ENCODE results near the gene SAMD11. TPM values are rescaled to one million over a fixed set of nuclear protein-coding genes. Genes with fewer than 3 reads are reported as not detected.
A peak's percentile ranks its signal among the peaks of the same experiment; 100 is the strongest.

SAMD11 gene
- total and polyA plus RNA-seq, 2 donors from 2014 or later: 13.3 to 21.4 TPM

- FAIRE-seq: no peak
- H3K27ac ChIP-seq (ENCODE audit: low read depth in 2 of 2, low read length in 2 of 2): no peak overlapping the region
- no peaks in the 10 kb centered on the region for H3K36me3 ChIP-seq (ENCODE audit: control insufficient read depth in 2 of 3, insufficient read depth in 3 of 3, low read length in 3 of 3)
- intact Hi-C loops (cut with DNase I): no loop called here
- TF ChIP-seq CTCF (IDR thresholded peaks at IDR 0.05; ENCODE audit: borderline replicate concordance, extremely low read depth, insufficient read depth): no peak
- no peak overlapping the region for H3K4me3 ChIP-seq (ENCODE audit: low read length in 3 of 3)
- DNase-seq: no peak
- H3K4me1 ChIP-seq (ENCODE audit: control insufficient read depth in 2 of 3, insufficient read depth in 2 of 3, low read depth in 1 of 3, low read length in 3 of 3): peaks cover 0 to 7% (median 0%) of the 10 kb centered on the region in 3 donors
- H3K9me3 ChIP-seq (ENCODE audit: control insufficient read depth in 2 of 3, insufficient read depth in 1 of 3, low read length in 3 of 3): no peaks in the 10 kb centered on the region
- peaks cover 8% of the 10 kb centered on the region for H3K27me3 ChIP-seq (ENCODE audit: control insufficient read depth, insufficient read depth, low read length)
- no peak overlapping the region for H3K9ac ChIP-seq (ENCODE audit: low read length in 3 of 3)
Measured at GRCh38 chr1:965526-966134, 41.9 kb downstream of the SAMD11 start.

GRCh38 chr1:966135-966703 is 42.5 kb downstream of the SAMD11 start, which contains the start of gene PLEKHN1:
Gene PLEKHN1, plus strand, starts transcription at chr1:966482. Its CDS starts 50 bp downstream, at chr1:966532.
- H3K4me1 ChIP-seq (ENCODE audit: control insufficient read depth in 2 of 3, insufficient read depth in 2 of 3, low read depth in 1 of 3, low read length in 3 of 3): peaks cover 0 to 7% (median 0%) of the 10 kb centered on the region in 3 donors
- peak in 1 of 5 donors; percentile 58 for DNase-seq
- no peaks in the 10 kb centered on the region for H3K36me3 ChIP-seq (ENCODE audit: control insufficient read depth in 2 of 3, insufficient read depth in 3 of 3, low read length in 3 of 3)
- peak within 1 kb of the TSS in 1 of 2 donors; percentile 22 for H3K27ac ChIP-seq (ENCODE audit: low read depth in 2 of 2, low read length in 2 of 2)
- peak within 1 kb of the TSS; percentile 26 to 66 (median 60) for H3K4me3 ChIP-seq (ENCODE audit: low read length in 3 of 3)
- intact Hi-C loops (cut with DNase I): no loop called here
- no peak for TF ChIP-seq CTCF (IDR thresholded peaks at IDR 0.05; ENCODE audit: borderline replicate concordance, extremely low read depth, insufficient read depth)
- no peaks in the 10 kb centered on the region for H3K9me3 ChIP-seq (ENCODE audit: control insufficient read depth in 2 of 3, insufficient read depth in 1 of 3, low read length in 3 of 3)
- no peak for FAIRE-seq
- peak within 1 kb of the TSS in 2 of 3 donors; percentile 6 to 12 for H3K9ac ChIP-seq (ENCODE audit: low read length in 3 of 3)
- H3K27me3 ChIP-seq (ENCODE audit: control insufficient read depth, insufficient read depth, low read length): peaks cover 9% of the 10 kb centered on the region

- peak; percentile 44 to 94 (median 68) for DNase-seq
- no peak for FAIRE-seq
- intact Hi-C loops (cut with DNase I): no loop called here
Measured at GRCh38 chr1:966704-967300, 43.1 kb downstream of the SAMD11 start.

More at GRCh38 chr1:966704-967300, 43.1 kb downstream of the SAMD11 start:
- H3K36me3 ChIP-seq (ENCODE audit: control insufficient read depth in 2 of 3, insufficient read depth in 3 of 3, low read length in 3 of 3): no peaks in the 10 kb centered on the region
- H3K27ac ChIP-seq (ENCODE audit: low read depth in 2 of 2, low read length in 2 of 2): peak overlapping the region in 1 of 2 donors; percentile 22
- H3K4me3 ChIP-seq (ENCODE audit: low read length in 3 of 3): peak overlapping the region; percentile 26 to 66 (median 60)
- TF ChIP-seq CTCF (IDR thresholded peaks at IDR 0.05; ENCODE audit: borderline replicate concordance, extremely low read depth, insufficient read depth): no peak
- H3K9me3 ChIP-seq (ENCODE audit: control insufficient read depth in 2 of 3, insufficient read depth in 1 of 3, low read length in 3 of 3): no peaks in the 10 kb centered on the region
- H3K27me3 ChIP-seq (ENCODE audit: control insufficient read depth, insufficient read depth, low read length): peaks cover 9% of the 10 kb centered on the region
- H3K4me1 ChIP-seq (ENCODE audit: control insufficient read depth in 2 of 3, insufficient read depth in 2 of 3, low read depth in 1 of 3, low read length in 3 of 3): peaks cover 0 to 7% (median 0%) of the 10 kb centered on the region in 3 donors
- peak overlapping the region in 2 of 3 donors; percentile 6 to 12 for H3K9ac ChIP-seq (ENCODE audit: low read length in 3 of 3)
